Measurements from ENCODE around the gene ZNF627.
"Not testable (repeated sequence)": the region's sequence is repeated elsewhere in the genome, so short reads cannot be mapped to it uniquely, and the experiment has no call there.

Gene ZNF627

DNA sequence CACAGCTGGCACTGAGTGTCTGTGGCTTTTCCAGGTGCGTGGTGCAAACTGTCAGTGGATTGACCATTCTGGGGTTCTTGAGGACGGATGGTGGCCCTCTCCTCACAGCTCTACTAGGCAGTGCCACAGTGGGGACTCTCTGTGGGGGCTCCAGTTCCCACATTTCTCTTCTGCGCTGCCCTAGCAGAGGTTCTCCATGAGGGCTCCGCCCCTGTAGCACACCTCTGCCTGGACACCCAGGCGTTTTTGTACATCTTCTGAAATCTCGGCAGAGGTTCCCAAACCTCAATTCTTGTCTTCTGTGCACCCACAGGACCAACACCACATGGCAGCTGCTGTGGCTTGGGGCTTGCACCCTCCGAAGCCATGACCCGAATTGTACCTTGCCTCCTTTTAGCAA is 9.2 kb downstream of the ZNF627 start:
- TF ChIP-seq FOXP2 (optimal IDR thresholded peaks at IDR 0.05; ENCODE audit: control extremely low read depth, extremely low read length, insufficient read depth) (no peak), POLR2AphosphoS5 (IDR thresholded peaks at IDR 0.05; ENCODE audit: borderline replicate concordance, low read depth, low read length) (no peak), EZH2 (IDR thresholded peaks at IDR 0.05) (no peak)
- H3K36me3 ChIP-seq (ENCODE audit: insufficient read depth, low read length) = peaks cover 53% of the 10 kb centered on the region
- DNase-seq (ENCODE audit: low read depth, low spot score) = no peak
- peaks cover 6% of the 10 kb centered on the region for H3K9me3 ChIP-seq (ENCODE audit: low read depth, low read length)
- no peak overlapping the region for H3K4me3 ChIP-seq
- no peak overlapping the region for H3K9ac ChIP-seq (ENCODE audit: insufficient read length)
- no peak overlapping the region for H3K27ac ChIP-seq

- H3K4me3 ChIP-seq = no peak overlapping the region
These were observed 14.4 kb downstream of the ZNF627 start for GRCh38 chr19:11611730-11612129.

GRCh38 chr19:11612816-11613511 is 15.7 kb downstream of the ZNF627 start:
- no peak for DNase-seq (ENCODE audit: low read depth, low spot score)
- no peak overlapping the region for H3K4me3 ChIP-seq
- H3K9ac ChIP-seq (ENCODE audit: insufficient read length) = no peak overlapping the region
- no peak overlapping the region for H3K27ac ChIP-seq
- TF ChIP-seq POLR2AphosphoS5 (IDR thresholded peaks at IDR 0.05; ENCODE audit: borderline replicate concordance, low read depth, low read length) (no peak), FOXP2 (optimal IDR thresholded peaks at IDR 0.05; ENCODE audit: control extremely low read depth, extremely low read length, insufficient read depth) (no peak), EZH2 (IDR thresholded peaks at IDR 0.05) (no peak)
- peaks cover 24% of the 10 kb centered on the region for H3K9me3 ChIP-seq (ENCODE audit: low read depth, low read length)
- H3K36me3 ChIP-seq (ENCODE audit: insufficient read depth, low read length) = peaks cover 54% of the 10 kb centered on the region

More at GRCh38 chr19:11611730-11612129, 14.4 kb downstream of the ZNF627 start:
- Histone ChIP-seq H3K9ac (ENCODE audit: insufficient read length) (no peak overlapping the region), H3K36me3 (ENCODE audit: insufficient read depth, low read length) (peaks cover 50% of the 10 kb centered on the region), H3K27ac (no peak overlapping the region), H3K9me3 (ENCODE audit: low read depth, low read length) (peaks cover 12% of the 10 kb centered on the region)
- no peak for DNase-seq (ENCODE audit: low read depth, low spot score)
- TF ChIP-seq POLR2AphosphoS5 (IDR thresholded peaks at IDR 0.05; ENCODE audit: borderline replicate concordance, low read depth, low read length) = no peak
- no peak for TF ChIP-seq EZH2 (IDR thresholded peaks at IDR 0.05)
- no peak for TF ChIP-seq FOXP2 (optimal IDR thresholded peaks at IDR 0.05; ENCODE audit: control extremely low read depth, extremely low read length, insufficient read depth)

DNA sequence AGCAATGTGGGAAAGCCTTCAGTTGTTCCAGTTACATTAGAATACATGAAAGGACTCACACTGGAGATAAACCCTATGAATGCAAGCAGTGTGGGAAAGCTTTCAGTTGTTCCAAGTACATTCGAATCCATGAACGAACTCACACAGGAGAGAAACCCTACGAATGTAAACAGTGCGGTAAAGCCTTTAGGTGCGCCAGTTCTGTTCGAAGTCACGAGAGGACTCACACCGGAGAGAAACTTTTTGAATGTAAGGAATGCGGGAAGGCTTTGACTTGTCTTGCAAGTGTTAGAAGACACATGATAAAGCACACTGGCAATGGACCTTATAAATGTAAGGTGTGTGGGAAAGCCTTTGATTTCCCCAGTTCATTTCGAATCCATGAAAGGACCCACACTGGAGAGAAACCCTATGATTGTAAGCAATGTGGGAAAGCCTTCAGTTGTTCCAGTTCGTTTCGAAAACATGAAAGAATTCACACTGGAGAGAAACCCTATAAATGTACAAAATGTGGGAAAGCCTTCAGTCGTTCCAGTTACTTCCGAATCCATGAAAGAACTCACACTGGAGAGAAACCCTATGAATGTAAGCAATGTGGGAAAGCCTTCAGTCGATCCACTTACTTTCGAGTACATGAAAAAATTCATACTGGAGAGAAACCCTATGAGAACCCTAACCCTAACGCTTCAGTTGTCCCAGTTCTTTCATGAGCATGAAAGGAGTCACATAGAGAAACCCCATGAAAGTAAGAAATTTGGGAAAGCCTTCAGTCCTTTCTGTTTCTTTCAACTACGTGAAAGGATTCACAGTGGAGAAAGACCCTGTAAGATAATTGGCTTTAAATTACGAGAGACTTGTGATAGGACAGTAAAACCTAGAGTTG is 20.1 kb downstream of the ZNF627 start:
- no peak for DNase-seq (ENCODE audit: low read depth, low spot score)
- Histone ChIP-seq H3K36me3 (ENCODE audit: insufficient read depth, low read length) (peaks cover 80% of the 10 kb centered on the region), H3K9me3 (ENCODE audit: low read depth, low read length) (peaks cover 39% of the 10 kb centered on the region), H3K27ac (no peak overlapping the region), H3K9ac (ENCODE audit: insufficient read length) (no peak overlapping the region), H3K4me3 (no peak overlapping the region)
- TF ChIP-seq POLR2AphosphoS5 (IDR thresholded peaks at IDR 0.05; ENCODE audit: borderline replicate concordance, low read depth, low read length) (no peak), EZH2 (IDR thresholded peaks at IDR 0.05) (no peak), FOXP2 (optimal IDR thresholded peaks at IDR 0.05; ENCODE audit: control extremely low read depth, extremely low read length, insufficient read depth) (no peak)

GRCh38 chr19:11620553-11620952 is 23.3 kb downstream of the ZNF627 start:
- no peak overlapping the region for H3K9ac ChIP-seq (ENCODE audit: insufficient read length)
- peaks cover 35% of the 10 kb centered on the region for H3K9me3 ChIP-seq (ENCODE audit: low read depth, low read length)
- DNase-seq (ENCODE audit: low read depth, low spot score) = no peak
- peaks cover 54% of the 10 kb centered on the region for H3K36me3 ChIP-seq (ENCODE audit: insufficient read depth, low read length)
- no peak for TF ChIP-seq EZH2 (IDR thresholded peaks at IDR 0.05)
- no peak for TF ChIP-seq POLR2AphosphoS5 (IDR thresholded peaks at IDR 0.05; ENCODE audit: borderline replicate concordance, low read depth, low read length)
- TF ChIP-seq FOXP2 (optimal IDR thresholded peaks at IDR 0.05; ENCODE audit: control extremely low read depth, extremely low read length, insufficient read depth) = no peak
- no peak overlapping the region for H3K27ac ChIP-seq
- H3K4me3 ChIP-seq = no peak overlapping the region

DNA sequence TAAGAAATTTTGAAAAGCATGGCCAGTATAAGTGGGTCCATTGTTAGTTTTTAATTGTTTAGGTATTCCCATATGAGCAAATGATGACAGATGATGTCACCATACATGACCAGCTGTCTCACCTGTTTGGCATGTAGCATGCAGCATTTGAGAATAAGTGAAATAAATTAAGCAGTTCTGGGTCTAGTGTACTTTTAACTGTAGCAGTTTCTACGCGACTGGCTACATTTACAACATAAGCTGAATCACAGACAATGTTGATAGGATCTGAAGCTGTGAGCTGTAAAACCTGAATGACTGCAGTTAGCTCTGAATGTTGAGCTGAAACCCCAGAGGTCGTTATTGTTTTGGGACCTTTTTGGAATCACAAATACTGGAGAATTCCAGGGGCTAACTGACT is 25.1 kb downstream of the ZNF627 start:
- peaks cover 21% of the 10 kb centered on the region for H3K9me3 ChIP-seq (ENCODE audit: low read depth, low read length)
- not testable (repeated sequence) for DNase-seq (ENCODE audit: low read depth, low spot score); H3K27ac ChIP-seq; H3K4me3 ChIP-seq; H3K9ac ChIP-seq (ENCODE audit: insufficient read length)
- H3K36me3 ChIP-seq (ENCODE audit: insufficient read depth, low read length) = peaks cover 36% of the 10 kb centered on the region

DNA sequence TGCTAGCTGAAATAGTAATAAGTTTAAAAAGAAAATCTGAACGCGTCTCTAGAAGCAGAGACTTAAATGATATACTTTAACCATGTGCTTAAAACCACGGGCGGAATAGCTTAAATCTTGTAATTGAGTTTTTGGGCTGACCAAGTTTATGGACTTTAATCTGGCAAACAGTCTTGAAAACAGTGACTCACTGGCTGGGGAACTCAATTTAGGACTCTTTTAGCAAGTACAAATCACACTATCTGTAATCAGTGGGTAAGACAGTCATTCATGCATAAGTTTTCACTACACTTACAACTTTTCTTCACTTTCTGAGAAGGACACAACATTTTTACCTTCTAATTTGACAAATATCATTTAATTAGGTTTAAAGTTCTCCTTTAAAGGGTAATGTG is 26.8 kb downstream of the ZNF627 start:
- no peak overlapping the region for H3K9ac ChIP-seq (ENCODE audit: insufficient read length)
- TF ChIP-seq EZH2 (IDR thresholded peaks at IDR 0.05) = no peak
- TF ChIP-seq POLR2AphosphoS5 (IDR thresholded peaks at IDR 0.05; ENCODE audit: borderline replicate concordance, low read depth, low read length) = no peak
- TF ChIP-seq FOXP2 (optimal IDR thresholded peaks at IDR 0.05; ENCODE audit: control extremely low read depth, extremely low read length, insufficient read depth) = no peak
- H3K36me3 ChIP-seq (ENCODE audit: insufficient read depth, low read length) = peaks cover 19% of the 10 kb centered on the region
- H3K27ac ChIP-seq = no peak overlapping the region
- H3K4me3 ChIP-seq = no peak overlapping the region
- H3K9me3 ChIP-seq (ENCODE audit: low read depth, low read length) = 0 out of 2 replicates have a peak, but pooled peaks cover 5% of the 10 kb centered on the region
- DNase-seq (ENCODE audit: low read depth, low spot score) = no peak

- no peak for DNase-seq (ENCODE audit: low read depth, low spot score)
- no peaks in the 10 kb centered on the region for H3K9me3 ChIP-seq (ENCODE audit: low read depth, low read length)
- TF ChIP-seq POLR2AphosphoS5 (IDR thresholded peaks at IDR 0.05; ENCODE audit: borderline replicate concordance, low read depth, low read length) (no peak), FOXP2 (optimal IDR thresholded peaks at IDR 0.05; ENCODE audit: control extremely low read depth, extremely low read length, insufficient read depth) (no peak), EZH2 (IDR thresholded peaks at IDR 0.05) (no peak)
These were observed 29.0 kb downstream of the ZNF627 start for GRCh38 chr19:11626252-11626651.

More at GRCh38 chr19:11626252-11626651, 29.0 kb downstream of the ZNF627 start:
- H3K36me3 ChIP-seq (ENCODE audit: insufficient read depth, low read length) = no peaks in the 10 kb centered on the region; the same call in 1 of the 2 replicates
- no peak overlapping the region for H3K27ac ChIP-seq
- H3K9ac ChIP-seq (ENCODE audit: insufficient read length) = no peak overlapping the region
- no peak overlapping the region for H3K4me3 ChIP-seq
